Astrocyte (in vitro differentiated cells and primary cell): Measurements from ENCODE around the gene IL18RAP.

Experiments used
- EZH2 ChIP-seq: IDR thresholded peaks from 2 replicates; pipeline ENCODE4 v1.6.1; 2012; ENCODE audit warnings: mild to moderate bottlenecking, low read length, inconsistent platforms; ENCODE audit not compliant: insufficient read depth
- TF ChIP-seq, protein P1 (sequence below): IDR thresholded peaks from 2 replicates; pipeline ENCODE4 v1.5.1; 2011; ENCODE audit warnings: low read depth, mild to moderate bottlenecking, inconsistent platforms, low read length, moderate library complexity; ENCODE audit not compliant: insufficient read depth

DNA sequence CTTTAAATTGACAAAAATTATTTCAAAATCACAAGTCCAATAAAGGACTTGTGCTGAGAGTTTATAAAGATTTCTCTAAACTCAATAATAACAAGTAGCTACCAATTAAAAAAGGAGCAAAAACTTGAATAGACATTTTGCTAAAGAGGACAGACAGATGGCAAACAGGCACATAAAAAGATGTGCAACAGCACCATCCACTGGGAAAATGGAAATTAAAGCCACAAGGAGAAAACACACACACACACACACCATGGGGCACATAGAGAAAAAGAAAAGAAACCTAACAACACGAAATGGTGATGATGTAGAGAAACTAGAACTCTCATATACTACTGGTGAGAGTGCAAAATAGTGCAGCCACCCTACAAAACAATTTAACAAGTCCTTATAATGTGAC lies 37.5 kb downstream of the IL18RAP start:
- TF ChIP-seq, protein P1, sequence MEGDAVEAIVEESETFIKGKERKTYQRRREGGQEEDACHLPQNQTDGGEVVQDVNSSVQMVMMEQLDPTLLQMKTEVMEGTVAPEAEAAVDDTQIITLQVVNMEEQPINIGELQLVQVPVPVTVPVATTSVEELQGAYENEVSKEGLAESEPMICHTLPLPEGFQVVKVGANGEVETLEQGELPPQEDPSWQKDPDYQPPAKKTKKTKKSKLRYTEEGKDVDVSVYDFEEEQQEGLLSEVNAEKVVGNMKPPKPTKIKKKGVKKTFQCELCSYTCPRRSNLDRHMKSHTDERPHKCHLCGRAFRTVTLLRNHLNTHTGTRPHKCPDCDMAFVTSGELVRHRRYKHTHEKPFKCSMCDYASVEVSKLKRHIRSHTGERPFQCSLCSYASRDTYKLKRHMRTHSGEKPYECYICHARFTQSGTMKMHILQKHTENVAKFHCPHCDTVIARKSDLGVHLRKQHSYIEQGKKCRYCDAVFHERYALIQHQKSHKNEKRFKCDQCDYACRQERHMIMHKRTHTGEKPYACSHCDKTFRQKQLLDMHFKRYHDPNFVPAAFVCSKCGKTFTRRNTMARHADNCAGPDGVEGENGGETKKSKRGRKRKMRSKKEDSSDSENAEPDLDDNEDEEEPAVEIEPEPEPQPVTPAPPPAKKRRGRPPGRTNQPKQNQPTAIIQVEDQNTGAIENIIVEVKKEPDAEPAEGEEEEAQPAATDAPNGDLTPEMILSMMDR, result no peak
- no peak for TF ChIP-seq EZH2
